Measurements from ENCODE around the gene RER1.

RER1 gene

GRCh38 chr1:2348346-2349325 is 43.0 kb upstream of the RER1 start:
- no peak overlapping the region for H3K4me3 ChIP-seq (ENCODE audit: low read length)
- peaks cover 4% of the 10 kb centered on the region for H3K27me3 ChIP-seq (replicated peaks; ENCODE audit: control insufficient read depth, insufficient read depth, low read length)
- DNase-seq (ENCODE audit: low read depth), result no peak
- no peaks in the 10 kb centered on the region for H3K36me3 ChIP-seq (ENCODE audit: control insufficient read depth, insufficient read depth, low read length, severe bottlenecking)
- H3K4me1 ChIP-seq (ENCODE audit: control insufficient read depth, insufficient read depth, low read length), result peaks cover 6% of the 10 kb centered on the region
- H3K9me3 ChIP-seq (ENCODE audit: control insufficient read depth, low read length), result no peaks in the 10 kb centered on the region
- H3K9ac ChIP-seq (ENCODE audit: low read length), result no peak overlapping the region

GRCh38 chr1:2349806-2350205 is 41.8 kb upstream of the RER1 start:
- Histone ChIP-seq H3K27me3 (replicated peaks; ENCODE audit: control insufficient read depth, insufficient read depth, low read length) (peaks cover 4% of the 10 kb centered on the region), H3K4me3 (ENCODE audit: low read length) (no peak overlapping the region), H3K9me3 (ENCODE audit: control insufficient read depth, low read length) (no peaks in the 10 kb centered on the region), H3K36me3 (ENCODE audit: control insufficient read depth, insufficient read depth, low read length, severe bottlenecking) (no peaks in the 10 kb centered on the region), H3K9ac (ENCODE audit: low read length) (no peak overlapping the region), H3K4me1 (ENCODE audit: control insufficient read depth, insufficient read depth, low read length) (peaks cover 6% of the 10 kb centered on the region)
- no peak for DNase-seq (ENCODE audit: low read depth)

- H3K27me3 ChIP-seq (replicated peaks; ENCODE audit: control insufficient read depth, insufficient read depth, low read length), result peaks cover 4% of the 10 kb centered on the region
- H3K9me3 ChIP-seq (ENCODE audit: control insufficient read depth, low read length), result no peaks in the 10 kb centered on the region
- no peak for DNase-seq (ENCODE audit: low read depth)
- no peak overlapping the region for H3K4me3 ChIP-seq (ENCODE audit: low read length)
- peaks cover 6% of the 10 kb centered on the region for H3K4me1 ChIP-seq (ENCODE audit: control insufficient read depth, insufficient read depth, low read length)
- no peak overlapping the region for H3K9ac ChIP-seq (ENCODE audit: low read length)
- H3K36me3 ChIP-seq (ENCODE audit: control insufficient read depth, insufficient read depth, low read length, severe bottlenecking), result no peaks in the 10 kb centered on the region
These were observed 41.1 kb upstream of the RER1 start for GRCh38 chr1:2350501-2350900.

- Histone ChIP-seq H3K4me3 (ENCODE audit: low read length) (no peak overlapping the region), H3K4me1 (ENCODE audit: control insufficient read depth, insufficient read depth, low read length) (peaks cover 6% of the 10 kb centered on the region), H3K9ac (ENCODE audit: low read length) (no peak overlapping the region), H3K27me3 (replicated peaks; ENCODE audit: control insufficient read depth, insufficient read depth, low read length) (peaks cover 4% of the 10 kb centered on the region), H3K36me3 (ENCODE audit: control insufficient read depth, insufficient read depth, low read length, severe bottlenecking) (no peaks in the 10 kb centered on the region), H3K9me3 (ENCODE audit: control insufficient read depth, low read length) (no peaks in the 10 kb centered on the region)
- DNase-seq (ENCODE audit: low read depth), result no peak
These were observed 40.6 kb upstream of the RER1 start for GRCh38 chr1:2350911-2351655.

- DNase-seq (ENCODE audit: low read depth), result no peak
These were observed 39.9 kb upstream of the RER1 start for GRCh38 chr1:2351723-2352122.

GRCh38 chr1:2352341-2352896 is 39.2 kb upstream of the RER1 start:
- Histone ChIP-seq H3K4me1 (ENCODE audit: control insufficient read depth, insufficient read depth, low read length) (peaks cover 6% of the 10 kb centered on the region), H3K4me3 (ENCODE audit: low read length) (no peak overlapping the region), H3K9me3 (ENCODE audit: control insufficient read depth, low read length) (no peaks in the 10 kb centered on the region), H3K36me3 (ENCODE audit: control insufficient read depth, insufficient read depth, low read length, severe bottlenecking) (no peaks in the 10 kb centered on the region), H3K9ac (ENCODE audit: low read length) (no peak overlapping the region), H3K27me3 (replicated peaks; ENCODE audit: control insufficient read depth, insufficient read depth, low read length) (no peaks in the 10 kb centered on the region)
- no peak for DNase-seq (ENCODE audit: low read depth)

More at GRCh38 chr1:2351723-2352122, 39.9 kb upstream of the RER1 start:
- Histone ChIP-seq H3K36me3 (ENCODE audit: control insufficient read depth, insufficient read depth, low read length, severe bottlenecking) (no peaks in the 10 kb centered on the region), H3K4me1 (ENCODE audit: control insufficient read depth, insufficient read depth, low read length) (peaks cover 6% of the 10 kb centered on the region), H3K27me3 (replicated peaks; ENCODE audit: control insufficient read depth, insufficient read depth, low read length) (peaks cover 4% of the 10 kb centered on the region), H3K4me3 (ENCODE audit: low read length) (no peak overlapping the region), H3K9me3 (ENCODE audit: control insufficient read depth, low read length) (no peaks in the 10 kb centered on the region), H3K9ac (ENCODE audit: low read length) (no peak overlapping the region)

- Histone ChIP-seq H3K4me1 (ENCODE audit: control insufficient read depth, insufficient read depth, low read length) (peaks cover 6% of the 10 kb centered on the region), H3K27me3 (replicated peaks; ENCODE audit: control insufficient read depth, insufficient read depth, low read length) (no peaks in the 10 kb centered on the region), H3K9ac (ENCODE audit: low read length) (no peak overlapping the region), H3K36me3 (ENCODE audit: control insufficient read depth, insufficient read depth, low read length, severe bottlenecking) (no peaks in the 10 kb centered on the region), H3K4me3 (ENCODE audit: low read length) (no peak overlapping the region), H3K9me3 (ENCODE audit: control insufficient read depth, low read length) (no peaks in the 10 kb centered on the region)
- no peak for DNase-seq (ENCODE audit: low read depth)
These were observed 38.6 kb upstream of the RER1 start for GRCh38 chr1:2352897-2353550.

- H3K36me3 ChIP-seq (ENCODE audit: control insufficient read depth, insufficient read depth, low read length, severe bottlenecking), result no peaks in the 10 kb centered on the region
- H3K4me3 ChIP-seq (ENCODE audit: low read length), result no peak overlapping the region
- H3K9ac ChIP-seq (ENCODE audit: low read length), result no peak overlapping the region
- H3K4me1 ChIP-seq (ENCODE audit: control insufficient read depth, insufficient read depth, low read length), result peaks cover 6% of the 10 kb centered on the region
- no peaks in the 10 kb centered on the region for H3K27me3 ChIP-seq (replicated peaks; ENCODE audit: control insufficient read depth, insufficient read depth, low read length)
- no peaks in the 10 kb centered on the region for H3K9me3 ChIP-seq (ENCODE audit: control insufficient read depth, low read length)
- DNase-seq (ENCODE audit: low read depth), result no peak
These were observed 37.8 kb upstream of the RER1 start for GRCh38 chr1:2353551-2354438.

- Histone ChIP-seq H3K4me3 (ENCODE audit: low read length) (no peak overlapping the region), H3K36me3 (ENCODE audit: control insufficient read depth, insufficient read depth, low read length, severe bottlenecking) (no peaks in the 10 kb centered on the region), H3K4me1 (ENCODE audit: control insufficient read depth, insufficient read depth, low read length) (peaks cover 6% of the 10 kb centered on the region), H3K27me3 (replicated peaks; ENCODE audit: control insufficient read depth, insufficient read depth, low read length) (no peaks in the 10 kb centered on the region), H3K9me3 (ENCODE audit: control insufficient read depth, low read length) (no peaks in the 10 kb centered on the region), H3K9ac (ENCODE audit: low read length) (no peak overlapping the region)
- peak; percentile 8 for DNase-seq (ENCODE audit: low read depth)
These were observed 36.9 kb upstream of the RER1 start for GRCh38 chr1:2354511-2355372.
